GM23338 (cell line): ENCODE results near the gene CSNK1G1. TPM values are rescaled to one million over a fixed set of nuclear protein-coding genes. Genes with fewer than 3 reads are reported as not detected.

Source experiments
- ATAC-seq: fragments of 200-7000 bp; cut with Tn5 transposase; 3 replicates; pipeline ENCODE4 v1.9.1; 2020
- DNase-seq: peaks from one replicate; pipeline ENCODE4 v3.0.0-alpha.2; 2015; ENCODE audit warnings: low spot score
- H2AFZ ChIP-seq: fragments of 200-600 bp; sonication (generic); 2 replicates; pipeline ENCODE4 v1.8.0; 2016; ENCODE audit warnings: antibody characterized with exemption, mild to moderate bottlenecking, moderate library complexity
- H3F3A ChIP-seq: fragments of 200-600 bp; sonication (generic); replicated peaks from 2 replicates; pipeline ENCODE4 v1.8.0; 2017; ENCODE audit warnings: antibody characterized with exemption, mixed run types, low read depth
- H3K27ac ChIP-seq: fragments of 200-600 bp; sonication (generic); 2 replicates; pipeline ENCODE4 v1.6.1; 2016; ENCODE audit warnings: low read depth
- H3K27me3 ChIP-seq: fragments of 200-600 bp; sonication (generic); 2 replicates; pipeline ENCODE4 v1.8.0; 2016; ENCODE audit warnings: mild to moderate bottlenecking, mixed run types, moderate library complexity; ENCODE audit not compliant: insufficient read depth
- H3K36me3 ChIP-seq: fragments of 200-600 bp; sonication (generic); 2 replicates; pipeline ENCODE4 v1.8.0; 2016; ENCODE audit warnings: mild to moderate bottlenecking; ENCODE audit not compliant: insufficient read depth
- H3K4me1 ChIP-seq: fragments of 200-600 bp; sonication (generic); 2 replicates; pipeline ENCODE4 v1.8.0; 2016; ENCODE audit warnings: mild to moderate bottlenecking, moderate library complexity; ENCODE audit not compliant: insufficient read depth
- H3K4me2 ChIP-seq: fragments of 200-600 bp; sonication (generic); 2 replicates; pipeline ENCODE4 v1.7.1; 2017; ENCODE audit warnings: mixed run types
- H3K4me3 ChIP-seq: fragments of 200-600 bp; sonication (generic); 2 replicates; pipeline ENCODE4 v1.6.1; 2016; ENCODE audit warnings: mixed run types
- H3K79me2 ChIP-seq: fragments of 200-600 bp; sonication (generic); replicated peaks from 2 replicates; pipeline ENCODE4 v1.8.0; 2017; ENCODE audit warnings: mild to moderate bottlenecking; ENCODE audit not compliant: insufficient read depth
- H3K9me2 ChIP-seq: fragments of 200-600 bp; sonication (generic); 2 replicates; pipeline ENCODE4 v1.8.0; 2017; ENCODE audit not compliant: insufficient read depth
- H4K20me1 ChIP-seq: fragments of 200-600 bp; sonication (generic); replicated peaks from 2 replicates; pipeline ENCODE4 v1.8.0; 2017; ENCODE audit warnings: mild to moderate bottlenecking; ENCODE audit not compliant: insufficient read depth
- H3K27ac Mint-ChIP-seq: 2 replicates; pipeline ENCODE4 v1.8.0; 2020; ENCODE audit warnings: inconsistent platforms, mild to moderate bottlenecking, moderate library complexity, mixed read lengths
- H3K27me3 Mint-ChIP-seq: 3 replicates; pipeline ENCODE4 v1.8.0; 2022; ENCODE audit warnings: low read depth, mild to moderate bottlenecking, moderate library complexity, mixed read lengths, inconsistent platforms; ENCODE audit not compliant: insufficient read depth, poor library complexity
- H3K36me3 Mint-ChIP-seq: 3 replicates; pipeline ENCODE4 v1.8.0; 2021; ENCODE audit warnings: low read depth, mild to moderate bottlenecking, inconsistent platforms, moderate library complexity, mixed read lengths
- H3K4me1 Mint-ChIP-seq: 3 replicates; pipeline ENCODE4 v1.8.0; 2020; ENCODE audit warnings: mild to moderate bottlenecking, inconsistent platforms, mixed read lengths
- H3K4me3 Mint-ChIP-seq: 3 replicates; pipeline ENCODE4 v1.8.0; 2021; ENCODE audit warnings: moderate library complexity, mild to moderate bottlenecking, inconsistent platforms, mixed read lengths
- H3K9me3 Mint-ChIP-seq: 3 replicates; pipeline ENCODE4 v1.8.0; 2020; ENCODE audit warnings: moderate library complexity, mild to moderate bottlenecking, inconsistent platforms, mixed read lengths
- CREB1 ChIP-seq: fragments of 250-450 bp; sonication (Bioruptor Pico); IDR thresholded peaks from 2 replicates; pipeline ENCODE4 v1.5.0; 2020; ENCODE audit warnings: low read depth, mild to moderate bottlenecking, moderate library complexity
- CTCF ChIP-seq, 2 experiments: fragments of 200-600 bp in 1 of 2; sonication (generic) in 1 of 2; conservative IDR thresholded peaks; 2 replicates each; pipeline versions ENCODE4 v1.5.1 to v1.6.1; 2016 to 2017; ENCODE audit warnings: antibody characterized with exemption in 2 of 2, low read depth in 2 of 2, mild to moderate bottlenecking in 2 of 2, moderate library complexity in 1 of 2
- ETS1 ChIP-seq: IDR thresholded peaks from 2 replicates; pipeline ENCODE4 v1.6.1; 2016; ENCODE audit warnings: antibody characterized with exemption
- EZH2phosphoT487 ChIP-seq: fragments of 200-600 bp; sonication (generic); IDR thresholded peaks from one replicate; pipeline ENCODE4 v1.8.1; 2018; ENCODE audit warnings: antibody characterized with exemption; ENCODE audit not compliant: unreplicated experiment
- JUNB ChIP-seq: IDR thresholded peaks from one replicate; pipeline ENCODE4 v1.6.1; 2016; ENCODE audit warnings: antibody characterized with exemption; ENCODE audit not compliant: unreplicated experiment
- POLR2AphosphoS5 ChIP-seq: IDR thresholded peaks from 2 replicates; pipeline ENCODE4 v1.6.1; 2016; ENCODE audit warnings: antibody characterized with exemption, low read depth
- REST ChIP-seq: IDR thresholded peaks from one replicate; pipeline ENCODE4 v1.6.1; 2018; ENCODE audit warnings: antibody characterized with exemption; ENCODE audit not compliant: unreplicated experiment
- STAT1 ChIP-seq: IDR thresholded peaks from one replicate; pipeline ENCODE4 v1.6.1; 2016; ENCODE audit warnings: antibody characterized with exemption; ENCODE audit not compliant: unreplicated experiment
- ZNF331 ChIP-seq: fragments of 250-450 bp; sonication (Bioruptor Pico); IDR thresholded peaks from 2 replicates; pipeline ENCODE4 v1.5.0; 2020; ENCODE audit warnings: low read depth, mild to moderate bottlenecking, moderate library complexity
- polyA plus RNA-seq: library from polyadenylated mRNA; unstranded; fragments of >200 nt; fragmentation: Nextera tagmentation; extraction: Ambion mirVana; gene quantifications from 2 replicates; pipeline ENCODE4 v1.2.1, GENCODE V29; 2016
- total RNA-seq: library from RNA; depleted of rRNA; stranded (reverse); fragments of >200 nt; shearing (Covaris generic); gene quantifications from 2 replicates; pipeline ENCODE4 v1.2.3, GENCODE V29; 2014

CSNK1G1 gene
- total and polyA plus RNA-seq, 2 experiments from 2014 or later, result 9.3 to 13.4 TPM

DNA sequence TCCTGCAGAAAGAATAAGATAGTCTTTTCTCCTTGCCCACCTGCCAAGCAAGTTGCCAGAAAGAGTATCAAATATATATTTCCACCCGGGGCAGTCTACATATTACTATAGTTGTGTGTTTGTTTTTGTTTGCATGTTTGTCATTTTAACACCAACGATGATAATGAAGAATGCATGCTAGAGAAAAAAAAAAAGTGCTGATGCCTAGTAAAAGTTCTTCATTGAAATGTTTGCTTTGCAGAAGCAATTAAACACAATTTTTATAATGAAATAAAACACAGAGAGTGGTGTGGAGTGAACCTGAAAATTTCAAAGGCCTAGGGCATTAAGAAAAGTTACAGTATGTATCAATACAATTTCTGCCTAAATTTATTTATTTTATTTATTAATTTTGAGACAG lies 27.8 kb upstream of the CSNK1G1 start:
- Histone ChIP-seq H3K4me3 (no peak overlapping the region), H3K9me2 (no peaks in the 10 kb centered on the region), H3K4me1 (peaks cover 8% of the 10 kb centered on the region; the same call in 1 of the 2 replicates), H3K79me2 (peaks cover 19% of the 10 kb centered on the region), H4K20me1 (no peaks in the 10 kb centered on the region), H3F3A (peaks cover 3% of the 10 kb centered on the region; the same call in 1 of the 2 replicates), H3K27me3 (peaks cover 54% of the 10 kb centered on the region), H3K27ac (no peak overlapping the region), H3K36me3 (no peaks in the 10 kb centered on the region), H2AFZ (no peak overlapping the region), H3K4me2 (no peak overlapping the region)
- no peak overlapping the region for H3K27ac Mint-ChIP-seq
- H3K36me3 Mint-ChIP-seq, result peaks cover 11% of the 10 kb centered on the region; the same call in 2 of the 3 replicates
- H3K9me3 Mint-ChIP-seq, result no peaks in the 10 kb centered on the region; the same call in 2 of the 3 replicates
- DNase-seq (no peak), ATAC-seq (no peak)
- peaks cover 12% of the 10 kb centered on the region for H3K27me3 Mint-ChIP-seq
- H3K4me1 Mint-ChIP-seq, result peaks cover 12% of the 10 kb centered on the region
- TF ChIP-seq EZH2phosphoT487 (no peak), REST (no peak), ETS1 (no peak), POLR2AphosphoS5 (no peak), CTCF (conservative IDR thresholded peaks at IDR 0.05; ENCODE audit: low read depth in 2 of 2) (no peak)
- H3K4me3 Mint-ChIP-seq, result no peak overlapping the region

DNA sequence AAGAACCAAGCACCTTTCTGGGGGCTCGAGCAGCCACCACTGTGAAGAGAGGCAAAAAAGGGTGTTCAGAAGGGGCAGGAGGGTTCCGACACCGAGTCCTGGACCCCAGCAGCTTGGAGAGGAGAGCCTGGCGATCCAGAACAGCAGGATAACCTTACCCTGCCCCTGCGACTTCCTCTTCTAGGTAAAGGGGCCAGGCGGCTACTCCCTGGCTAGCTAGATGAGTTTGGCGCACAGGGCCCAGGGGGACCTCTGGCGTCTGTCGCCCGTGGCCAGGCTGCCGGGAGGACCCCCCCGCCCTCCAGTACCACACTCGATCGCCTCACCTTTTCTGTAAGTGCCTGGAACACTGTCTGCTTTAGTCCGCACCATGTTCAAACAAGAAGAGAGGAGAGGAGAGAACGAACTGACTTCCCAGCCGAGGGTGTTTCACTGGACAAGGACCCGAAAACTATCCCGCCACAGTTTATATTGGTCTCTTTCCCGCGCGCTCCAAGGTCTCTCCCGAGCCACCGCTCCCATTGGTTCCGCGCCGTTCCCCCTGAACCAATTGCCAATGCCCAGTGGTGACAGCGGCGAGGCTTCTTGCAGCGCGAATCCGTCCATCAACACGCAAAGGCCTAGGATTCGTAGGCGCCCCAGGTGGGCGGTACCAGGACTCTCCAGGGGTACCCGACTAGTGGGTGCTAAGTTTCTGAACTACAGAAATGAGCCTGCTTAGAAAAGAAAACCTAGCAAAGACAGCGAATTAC lies 25.2 kb upstream of the CSNK1G1 start, which contains the start of gene PCLAF:
Gene PCLAF, minus strand, starts transcription at position 442 of the 752 bp plus-strand sequence. Its CDS starts 70 bp downstream, at position 372.
- Histone ChIP-seq H4K20me1 (no peaks in the 10 kb centered on the region), H3K4me2 (peak within 1 kb of the TSS; percentile 86), H3K27ac (no peak within 1 kb of the TSS), H3K9me2 (no peaks in the 10 kb centered on the region), H3K4me3 (peak within 1 kb of the TSS; percentile 66), H3K79me2 (peaks cover 13% of the 10 kb centered on the region), H3K27me3 (peaks cover 53% of the 10 kb centered on the region), H3K4me1 (peaks cover 8% of the 10 kb centered on the region; the same call in 1 of the 2 replicates), H3F3A (no peaks in the 10 kb centered on the region), H2AFZ (peak within 1 kb of the TSS; percentile 91), H3K36me3 (peaks cover 5% of the 10 kb centered on the region)
- H3K4me3 Mint-ChIP-seq, result peak within 1 kb of the TSS; percentile 88
- peaks cover 10% of the 10 kb centered on the region for H3K4me1 Mint-ChIP-seq
- ATAC-seq (peak; percentile 99), DNase-seq (peak; percentile 98)
- H3K9me3 Mint-ChIP-seq, result no peaks in the 10 kb centered on the region
- peaks cover 19% of the 10 kb centered on the region; the same call in 2 of the 3 replicates for H3K36me3 Mint-ChIP-seq
- peak within 1 kb of the TSS; percentile 68; the same call in 1 of the 2 replicates for H3K27ac Mint-ChIP-seq
- TF ChIP-seq CTCF (conservative IDR thresholded peaks at IDR 0.05; ENCODE audit: low read depth in 2 of 2) (peak in 1 of 2 experiments; percentile 35; a peak in 2 of 4 replicates), EZH2phosphoT487 (no peak), STAT1 (no peak), POLR2AphosphoS5 (peak; percentile 77), ZNF331 (CRISPR knock-in tag) (no peak), JUNB (no peak), REST (no peak), CREB1 (CRISPR knock-in tag) (peak; percentile 68)
- H3K27me3 Mint-ChIP-seq, result peaks cover 10% of the 10 kb centered on the region
